Smooth muscle cell of the brain vasculature (primary cell): Measurements from ENCODE around the gene MT1B.
"Not testable (repeated sequence)": the region's sequence is repeated elsewhere in the genome, so short reads cannot be mapped to it uniquely, and the experiment has no call there.

ENCODE experiments used
- DNase-seq: peaks from one replicate; pipeline ENCODE4 v3.0.0-alpha.2; 2012; ENCODE audit warnings: low read depth, low spot score

Gene MT1B

GRCh38 chr16:56637814-56638750 is 13.6 kb upstream of the MT1B start, which contains the start of gene MT1A:
Gene MT1A, plus strand, starts transcription at chr16:56638666. Its CDS starts 73 bp downstream, at chr16:56638739.
- no peak for DNase-seq

- DNase-seq: no peak
These were observed 12.6 kb upstream of the MT1B start for GRCh38 chr16:56639045-56639444.

GRCh38 chr16:56640076-56640475 is 11.6 kb upstream of the MT1B start:
- no peak for DNase-seq

GRCh38 chr16:56641166-56641565 is 10.5 kb upstream of the MT1B start:
- no peak for DNase-seq

GRCh38 chr16:56643080-56643778 is 8.5 kb upstream of the MT1B start:
- no peak for DNase-seq

- DNase-seq: no peak
These were observed 7.9 kb upstream of the MT1B start for GRCh38 chr16:56643833-56644232.

- no peak for DNase-seq
These were observed 6.4 kb upstream of the MT1B start for GRCh38 chr16:56645311-56645710.

GRCh38 chr16:56645838-56646237 is 5.8 kb upstream of the MT1B start:
- DNase-seq: no peak

- DNase-seq: no peak
These were observed 3.9 kb upstream of the MT1B start for GRCh38 chr16:56647641-56648431.

GRCh38 chr16:56649271-56649670 is 2.4 kb upstream of the MT1B start:
- no peak for DNase-seq

- DNase-seq: no peak
These were observed 1.9 kb upstream of the MT1B start for GRCh38 chr16:56649820-56650219.

GRCh38 chr16:56652600-56652999 is 914 bp downstream of the MT1B start:
- no peak for DNase-seq

- DNase-seq: no peak
These were observed 1.5 kb downstream of the MT1B start for GRCh38 chr16:56653218-56653617.

- no peak for DNase-seq
These were observed 6.1 kb downstream of the MT1B start, which contains the start of gene MT1F for GRCh38 chr16:56657555-56658326. Gene MT1F, plus strand, starts transcription at chr16:56657959. Its CDS starts 100 bp downstream, at chr16:56658059.

- DNase-seq: no peak
These were observed 6.7 kb downstream of the MT1B start for GRCh38 chr16:56658327-56658875.

- no peak for DNase-seq
These were observed 11.0 kb downstream of the MT1B start for GRCh38 chr16:56662357-56663354.

- no peak for DNase-seq
These were observed 12.8 kb downstream of the MT1B start for GRCh38 chr16:56664506-56664905.

- not testable (repeated sequence) for DNase-seq
These were observed 13.9 kb downstream of the MT1B start for GRCh38 chr16:56665286-56666261.
